ENCODE data around the gene MYL6. TPM values are rescaled to one million over a fixed set of nuclear protein-coding genes. Genes with fewer than 3 reads are reported as not detected.

MYL6 gene
- total RNA-seq, 3 donors from 2014 or later: 1,725 to 2,481 (median 1,981) TPM

DNA sequence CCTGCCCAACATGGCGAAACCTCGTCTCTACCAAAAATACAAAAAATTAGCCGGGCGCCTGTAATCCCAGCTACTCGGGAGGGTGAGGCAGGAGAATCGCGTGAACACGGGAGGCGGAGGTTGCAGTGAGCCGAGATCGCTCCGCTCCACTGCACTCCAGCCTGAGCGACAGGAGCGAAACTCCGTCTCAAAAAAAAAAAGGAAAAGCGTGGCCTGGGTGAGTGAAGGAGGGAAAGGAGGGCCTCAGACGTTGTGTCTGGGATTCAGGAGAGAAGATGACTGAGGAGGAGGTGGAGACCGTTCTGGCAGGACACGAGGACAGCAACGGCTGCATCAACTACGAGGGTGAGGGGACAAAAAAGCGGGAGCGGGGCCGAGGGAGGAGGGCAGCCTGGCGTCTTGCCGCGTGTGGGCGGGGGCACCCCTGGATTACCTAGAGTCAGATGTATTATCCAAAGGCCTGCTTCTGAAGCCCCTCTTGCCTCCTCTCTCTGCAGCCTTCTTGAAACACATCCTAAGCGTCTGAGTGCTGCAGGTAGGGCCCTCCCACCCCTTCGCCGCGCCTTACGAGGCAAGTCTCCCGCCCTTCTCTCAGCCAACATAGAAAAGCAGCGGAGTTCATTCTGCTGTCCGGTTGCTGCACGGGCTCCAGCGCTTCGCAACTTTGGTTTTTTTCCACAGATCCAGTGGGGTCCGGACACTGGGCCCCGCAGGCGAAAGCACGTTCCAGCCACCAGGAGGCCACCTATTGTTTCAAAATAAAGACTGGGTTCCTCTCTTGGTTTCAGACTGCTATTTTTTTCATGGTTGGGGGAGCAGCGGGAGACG is 744 bp upstream of the MYL6 start:
- no peaks in the 10 kb centered on the region for H3K27me3 ChIP-seq
- peak overlapping the region; percentile 100 for H3K27ac ChIP-seq
- peaks cover 4 to 35% of the 10 kb centered on the region in 2 donors for H3K4me1 ChIP-seq
- intact Hi-C loops (cut with DNase I; ENCODE audit: low total_unique reads): loop anchor here (5.0 kb wide), 1 partner anchor 35 kb away; no protein-coding TSS in a partner anchor
- peak; percentile 77 to 89 for DNase-seq (ENCODE audit: low spot score in 2 of 2)
- peak overlapping the region; percentile 89 to 97 (median 94) for H3K4me3 ChIP-seq
- TF ChIP-seq POLR2A (IDR thresholded peaks at IDR 0.05) (no peak), POLR2AphosphoS5 (IDR thresholded peaks at IDR 0.05) (peak in 2 of 3 donors; percentile 8 to 9)
- TF ChIP-seq, protein P1, sequence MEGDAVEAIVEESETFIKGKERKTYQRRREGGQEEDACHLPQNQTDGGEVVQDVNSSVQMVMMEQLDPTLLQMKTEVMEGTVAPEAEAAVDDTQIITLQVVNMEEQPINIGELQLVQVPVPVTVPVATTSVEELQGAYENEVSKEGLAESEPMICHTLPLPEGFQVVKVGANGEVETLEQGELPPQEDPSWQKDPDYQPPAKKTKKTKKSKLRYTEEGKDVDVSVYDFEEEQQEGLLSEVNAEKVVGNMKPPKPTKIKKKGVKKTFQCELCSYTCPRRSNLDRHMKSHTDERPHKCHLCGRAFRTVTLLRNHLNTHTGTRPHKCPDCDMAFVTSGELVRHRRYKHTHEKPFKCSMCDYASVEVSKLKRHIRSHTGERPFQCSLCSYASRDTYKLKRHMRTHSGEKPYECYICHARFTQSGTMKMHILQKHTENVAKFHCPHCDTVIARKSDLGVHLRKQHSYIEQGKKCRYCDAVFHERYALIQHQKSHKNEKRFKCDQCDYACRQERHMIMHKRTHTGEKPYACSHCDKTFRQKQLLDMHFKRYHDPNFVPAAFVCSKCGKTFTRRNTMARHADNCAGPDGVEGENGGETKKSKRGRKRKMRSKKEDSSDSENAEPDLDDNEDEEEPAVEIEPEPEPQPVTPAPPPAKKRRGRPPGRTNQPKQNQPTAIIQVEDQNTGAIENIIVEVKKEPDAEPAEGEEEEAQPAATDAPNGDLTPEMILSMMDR (IDR thresholded peaks at IDR 0.05): peak; percentile 69 to 90 (median 79)
- H3K36me3 ChIP-seq: no peaks in the 10 kb centered on the region
- H3K9me3 ChIP-seq: no peaks in the 10 kb centered on the region

DNA sequence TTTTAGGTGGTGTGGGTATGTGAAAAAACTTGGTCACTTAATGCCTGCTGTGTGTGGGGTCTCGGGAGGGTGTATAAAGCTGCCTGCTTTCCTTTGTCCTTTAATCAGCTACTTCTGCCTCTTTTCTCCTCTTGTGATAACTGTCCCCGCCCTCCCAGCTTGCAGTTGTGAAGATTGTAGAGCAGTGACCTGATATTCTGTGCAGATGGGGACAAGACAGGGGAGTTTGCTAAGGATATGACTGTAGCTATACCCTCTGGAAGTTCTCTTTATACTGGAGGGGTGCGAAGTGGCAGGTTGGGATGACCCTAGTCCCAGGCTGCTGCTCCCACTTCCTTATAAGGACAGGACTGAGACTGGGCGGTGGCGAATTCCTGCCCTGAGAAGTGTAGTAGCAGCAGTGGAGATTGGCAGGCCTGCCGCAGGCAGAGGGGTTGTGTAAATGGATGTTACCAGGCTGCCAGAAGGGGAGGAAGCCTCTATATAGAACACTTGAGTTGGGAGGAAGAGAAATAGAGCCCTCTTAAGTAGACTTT is 835 bp downstream of the MYL6 start:
- TF ChIP-seq, protein P1 (IDR thresholded peaks at IDR 0.05): no peak
- peak; percentile 6 for TF ChIP-seq POLR2A (IDR thresholded peaks at IDR 0.05)
- peak; percentile 23 to 80 (median 75) for TF ChIP-seq POLR2AphosphoS5 (IDR thresholded peaks at IDR 0.05)
- Histone ChIP-seq H3K9me3 (no peaks in the 10 kb centered on the region), H3K27ac (peak overlapping the region; percentile 100), H3K4me3 (peak overlapping the region; percentile 89 to 97 (median 94)), H3K4me1 (peaks cover 4 to 25% of the 10 kb centered on the region in 2 donors), H3K27me3 (no peaks in the 10 kb centered on the region), H3K36me3 (no peaks in the 10 kb centered on the region)
- peak; percentile 81 to 95 for DNase-seq (ENCODE audit: low spot score in 2 of 2)
- intact Hi-C loops (cut with DNase I; ENCODE audit: low total_unique reads): loop anchor here (5.0 kb wide), 1 partner anchor 37 kb away; no protein-coding TSS in a partner anchor

DNA sequence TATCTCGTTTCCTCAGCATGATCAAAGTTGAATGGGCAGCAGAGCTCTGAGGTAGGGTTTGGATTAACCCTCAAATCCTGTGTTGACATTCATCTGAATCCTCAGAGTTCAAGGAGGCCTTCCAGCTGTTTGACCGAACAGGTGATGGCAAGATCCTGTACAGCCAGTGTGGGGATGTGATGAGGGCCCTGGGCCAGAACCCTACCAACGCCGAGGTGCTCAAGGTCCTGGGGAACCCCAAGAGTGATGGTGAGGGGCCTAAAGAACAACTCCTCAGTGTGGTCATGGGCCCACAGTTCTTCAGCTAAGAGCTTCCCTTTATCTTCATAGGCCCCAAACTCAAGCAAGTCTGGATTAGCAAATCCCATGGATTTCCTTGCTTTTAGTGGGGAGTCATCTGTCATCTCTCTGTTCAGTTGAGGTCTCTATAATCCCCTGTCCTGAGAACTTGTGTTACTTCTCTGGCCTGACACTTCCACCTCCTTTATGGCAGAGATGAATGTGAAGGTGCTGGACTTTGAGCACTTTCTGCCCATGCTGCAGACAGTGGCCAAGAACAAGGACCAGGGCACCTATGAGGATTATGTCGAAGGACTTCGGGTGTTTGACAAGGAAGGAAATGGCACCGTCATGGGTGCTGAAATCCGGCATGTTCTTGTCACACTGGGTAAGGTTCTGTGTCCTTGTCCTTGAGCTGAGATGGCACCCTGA is 1.5 kb downstream of the MYL6 start:
- Histone ChIP-seq H3K4me1 (peaks cover 4 to 25% of the 10 kb centered on the region in 2 donors), H3K27me3 (no peaks in the 10 kb centered on the region), H3K9me3 (no peaks in the 10 kb centered on the region), H3K4me3 (peak overlapping the region; percentile 89 to 97 (median 94)), H3K27ac (peak overlapping the region; percentile 100), H3K36me3 (no peaks in the 10 kb centered on the region)
- intact Hi-C loops (cut with DNase I; ENCODE audit: low total_unique reads): loop anchor here (5.0 kb wide), 1 partner anchor 37 kb away; no protein-coding TSS in a partner anchor
- TF ChIP-seq POLR2A (IDR thresholded peaks at IDR 0.05) (no peak), POLR2AphosphoS5 (IDR thresholded peaks at IDR 0.05) (no peak)
- TF ChIP-seq, protein P1 (IDR thresholded peaks at IDR 0.05): no peak
- no peak for DNase-seq (ENCODE audit: low spot score in 2 of 2)

DNA sequence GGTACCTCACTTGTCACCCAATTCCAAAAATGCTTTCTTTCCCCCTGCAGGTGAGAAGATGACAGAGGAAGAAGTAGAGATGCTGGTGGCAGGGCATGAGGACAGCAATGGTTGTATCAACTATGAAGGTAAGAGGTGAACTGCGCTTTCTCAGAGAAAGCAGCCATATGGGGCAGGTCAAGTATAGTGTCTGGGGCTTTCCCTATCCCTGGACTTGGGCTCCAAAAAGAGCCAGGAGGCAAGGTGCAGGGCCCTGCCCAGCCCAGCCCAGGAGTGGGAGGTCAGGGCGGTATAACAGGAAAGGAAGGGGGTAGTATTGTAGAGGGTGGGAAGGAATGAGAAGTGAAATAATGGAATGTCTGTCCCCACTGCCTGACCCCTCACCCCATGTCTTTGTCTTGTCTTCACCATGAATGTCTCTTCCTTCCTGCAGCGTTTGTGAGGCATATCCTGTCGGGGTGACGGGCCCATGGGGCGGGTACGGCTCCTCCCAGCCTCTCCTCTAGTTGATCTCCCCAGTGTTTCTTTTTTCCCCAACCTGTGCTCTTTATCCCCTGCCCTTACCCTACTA is 2.1 kb downstream of the MYL6 start:
- peaks cover 4% of the 10 kb centered on the region for H3K36me3 ChIP-seq
- H3K27ac ChIP-seq: peak overlapping the region; percentile 100
- no peaks in the 10 kb centered on the region for H3K27me3 ChIP-seq
- H3K9me3 ChIP-seq: no peaks in the 10 kb centered on the region
- DNase-seq (ENCODE audit: low spot score in 2 of 2): no peak
- peak overlapping the region; percentile 89 to 97 (median 94) for H3K4me3 ChIP-seq
- H3K4me1 ChIP-seq: peaks cover 4 to 25% of the 10 kb centered on the region in 2 donors
- TF ChIP-seq POLR2A (IDR thresholded peaks at IDR 0.05) (no peak), POLR2AphosphoS5 (IDR thresholded peaks at IDR 0.05) (no peak)
- TF ChIP-seq, protein P1 (IDR thresholded peaks at IDR 0.05): no peak
- intact Hi-C loops (cut with DNase I; ENCODE audit: low total_unique reads): no loop called here

Measured in breast epithelium (tissue), 4 donors.